GM15510 (cell line): Measurements from ENCODE around the gene OR9G1.

ENCODE experiments used
- POLR2A ChIP-seq: IDR thresholded peaks from 3 replicates; pipeline ENCODE4 v1.6.1; 2011; ENCODE audit warnings: borderline replicate concordance; ENCODE audit not compliant: insufficient read length; ENCODE audit errors: extremely low read depth

OR9G1 gene

DNA sequence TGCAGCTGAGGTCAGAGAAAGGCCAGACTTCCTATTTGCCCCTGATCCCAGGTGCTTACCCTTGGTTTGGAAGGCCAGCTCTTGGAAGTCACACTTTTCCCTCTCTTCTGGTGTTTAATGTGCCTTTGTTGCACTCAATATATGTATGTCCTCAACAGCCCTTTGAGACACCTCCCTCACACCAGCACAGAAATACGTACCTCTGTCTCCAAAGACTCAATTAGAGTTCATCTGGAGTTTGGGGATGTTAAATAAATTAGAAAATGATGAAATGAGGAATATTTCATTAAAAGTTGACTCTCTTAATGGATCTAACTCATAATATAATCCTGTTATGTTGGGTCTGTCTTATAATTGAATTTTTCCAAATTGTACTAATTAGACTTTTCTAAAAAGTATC is 49.7 kb downstream of the OR9G1 start, which contains the start of gene OR9G4:
OR9G4 (minus strand) TSS at position 101 of the 400 bp plus-strand sequence. CDS start 4,931 bp downstream, outside the sequence.
- TF ChIP-seq POLR2A: no peak

DNA sequence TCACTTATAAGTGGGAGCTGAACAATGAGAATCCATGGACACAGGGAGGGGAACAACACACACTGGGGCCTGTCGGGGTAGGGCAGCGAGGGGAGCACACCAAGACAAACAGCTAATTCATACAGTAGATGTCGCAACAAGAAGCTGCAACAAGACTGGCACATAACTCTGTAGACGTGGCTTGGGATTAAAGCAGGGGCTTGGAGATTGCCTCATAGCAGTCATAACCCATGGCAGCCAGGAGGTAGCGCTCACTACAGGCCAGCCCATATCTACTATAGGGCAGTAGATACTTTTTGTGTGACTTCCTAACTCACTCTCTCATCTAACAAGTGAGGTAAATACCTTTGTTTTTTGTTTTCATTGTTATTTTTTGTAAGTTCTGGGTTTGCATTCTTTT is 51.3 kb downstream of the OR9G1 start:
- no peak for TF ChIP-seq POLR2A

DNA sequence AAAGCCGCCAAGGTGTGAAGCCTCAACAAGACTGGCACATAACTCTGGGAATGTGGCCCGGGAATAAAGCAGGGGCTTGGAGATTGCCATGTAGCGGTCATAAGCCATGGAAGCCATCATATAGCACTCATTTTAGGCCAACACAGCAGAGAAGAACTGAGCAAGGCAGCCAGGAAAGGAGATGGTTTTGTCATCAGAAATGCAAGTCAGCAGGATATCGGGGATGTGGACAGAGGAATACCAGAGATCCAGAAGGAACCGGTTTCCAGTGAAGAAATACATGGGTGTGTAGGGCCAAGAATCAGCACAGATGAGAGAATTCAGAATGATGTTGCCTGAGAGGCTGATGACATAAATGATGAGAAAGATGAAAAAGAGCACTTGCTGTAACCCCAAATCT is 52.6 kb downstream of the OR9G1 start:
- TF ChIP-seq POLR2A: no peak
